ENCODE measurements around the gene HYLS1.

HYLS1 gene

GRCh38 chr11:125887373-125888324 is at the start of gene HYLS1:
Gene HYLS1 (plus strand): TSS chr11:125887668. CDS start chr11:125899369, 11,701 bp downstream.
- peak; percentile 63; the same call in 1 of the 2 replicates for TF ChIP-seq TCF12 (IDR thresholded peaks at IDR 0.05; ENCODE audit: low read depth)
- TF ChIP-seq USF1 (IDR thresholded peaks at IDR 0.05), result no peak
- TF ChIP-seq NFIC (IDR thresholded peaks at IDR 0.05), result no peak; the same call in 1 of the 2 replicates
- peak; percentile 25 for TF ChIP-seq TEAD4 (IDR thresholded peaks at IDR 0.05)
- TF ChIP-seq EGR1 (IDR thresholded peaks at IDR 0.05), result no peak
- TF ChIP-seq RAD21 (IDR thresholded peaks at IDR 0.05; ENCODE audit: low read depth), result no peak
- TF ChIP-seq TAF1 (IDR thresholded peaks at IDR 0.05; ENCODE audit: low read depth), result peak; percentile 43
- TF ChIP-seq ZBTB7A (IDR thresholded peaks at IDR 0.05; ENCODE audit: low read depth), result 0 out of 2 replicates have a peak, but pooled peaks have one; percentile 38
- no peak; the same call in 1 of the 2 replicates for TF ChIP-seq FOXM1 (IDR thresholded peaks at IDR 0.05; ENCODE audit: borderline replicate concordance, low read depth)
- TF ChIP-seq CEBPB (IDR thresholded peaks at IDR 0.05), result no peak
- TF ChIP-seq, protein P1, sequence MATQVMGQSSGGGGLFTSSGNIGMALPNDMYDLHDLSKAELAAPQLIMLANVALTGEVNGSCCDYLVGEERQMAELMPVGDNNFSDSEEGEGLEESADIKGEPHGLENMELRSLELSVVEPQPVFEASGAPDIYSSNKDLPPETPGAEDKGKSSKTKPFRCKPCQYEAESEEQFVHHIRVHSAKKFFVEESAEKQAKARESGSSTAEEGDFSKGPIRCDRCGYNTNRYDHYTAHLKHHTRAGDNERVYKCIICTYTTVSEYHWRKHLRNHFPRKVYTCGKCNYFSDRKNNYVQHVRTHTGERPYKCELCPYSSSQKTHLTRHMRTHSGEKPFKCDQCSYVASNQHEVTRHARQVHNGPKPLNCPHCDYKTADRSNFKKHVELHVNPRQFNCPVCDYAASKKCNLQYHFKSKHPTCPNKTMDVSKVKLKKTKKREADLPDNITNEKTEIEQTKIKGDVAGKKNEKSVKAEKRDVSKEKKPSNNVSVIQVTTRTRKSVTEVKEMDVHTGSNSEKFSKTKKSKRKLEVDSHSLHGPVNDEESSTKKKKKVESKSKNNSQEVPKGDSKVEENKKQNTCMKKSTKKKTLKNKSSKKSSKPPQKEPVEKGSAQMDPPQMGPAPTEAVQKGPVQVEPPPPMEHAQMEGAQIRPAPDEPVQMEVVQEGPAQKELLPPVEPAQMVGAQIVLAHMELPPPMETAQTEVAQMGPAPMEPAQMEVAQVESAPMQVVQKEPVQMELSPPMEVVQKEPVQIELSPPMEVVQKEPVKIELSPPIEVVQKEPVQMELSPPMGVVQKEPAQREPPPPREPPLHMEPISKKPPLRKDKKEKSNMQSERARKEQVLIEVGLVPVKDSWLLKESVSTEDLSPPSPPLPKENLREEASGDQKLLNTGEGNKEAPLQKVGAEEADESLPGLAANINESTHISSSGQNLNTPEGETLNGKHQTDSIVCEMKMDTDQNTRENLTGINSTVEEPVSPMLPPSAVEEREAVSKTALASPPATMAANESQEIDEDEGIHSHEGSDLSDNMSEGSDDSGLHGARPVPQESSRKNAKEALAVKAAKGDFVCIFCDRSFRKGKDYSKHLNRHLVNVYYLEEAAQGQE (IDR thresholded peaks at IDR 0.05; ENCODE audit: low read depth), result 0 out of 2 replicates have a peak, but pooled peaks have one; percentile 13
- TF ChIP-seq YY1 (IDR thresholded peaks at IDR 0.05; ENCODE audit: low read depth), result no peak
- no peak for TF ChIP-seq CREB1 (IDR thresholded peaks at IDR 0.05; ENCODE audit: low read depth)
- TF ChIP-seq EP300 (IDR thresholded peaks at IDR 0.05; ENCODE audit: borderline replicate concordance), result no peak
- TF ChIP-seq, protein P2, sequence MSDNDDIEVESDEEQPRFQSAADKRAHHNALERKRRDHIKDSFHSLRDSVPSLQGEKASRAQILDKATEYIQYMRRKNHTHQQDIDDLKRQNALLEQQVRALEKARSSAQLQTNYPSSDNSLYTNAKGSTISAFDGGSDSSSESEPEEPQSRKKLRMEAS (IDR thresholded peaks at IDR 0.05), result peak; percentile 73

DNA sequence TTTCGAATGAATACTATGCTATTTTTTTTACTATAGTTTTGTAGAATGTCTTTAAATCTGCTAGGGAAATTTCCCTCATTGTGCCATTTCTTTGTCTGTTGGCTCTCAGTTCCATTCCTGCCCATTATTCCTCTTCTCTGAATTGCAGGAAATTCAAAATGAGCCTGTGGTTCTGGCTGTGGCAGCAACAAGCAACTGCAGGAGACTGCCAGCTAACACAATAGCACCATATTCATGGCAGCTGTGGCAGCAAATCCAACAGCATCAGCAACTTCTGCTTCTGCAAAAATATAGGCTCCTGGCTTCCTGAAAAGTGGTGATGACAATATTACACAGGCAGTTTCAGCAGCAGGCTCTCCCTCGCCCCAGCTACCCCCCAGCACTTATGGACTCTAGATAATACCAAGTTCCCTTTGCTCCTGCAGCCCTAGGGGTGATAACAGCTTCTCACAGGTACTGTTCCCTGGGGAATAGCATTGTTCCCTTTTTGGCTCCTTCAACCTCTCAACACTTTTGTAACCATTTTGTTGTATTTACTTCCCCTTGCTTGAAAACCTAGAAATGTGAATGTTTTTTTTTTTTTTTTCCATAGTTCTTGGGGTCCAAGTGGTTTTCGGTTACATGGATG is 45.0 kb upstream of the HYLS1 start:
- TF ChIP-seq, protein P1 (IDR thresholded peaks at IDR 0.05; ENCODE audit: low read depth), result no peak
- TF ChIP-seq CREB1 (IDR thresholded peaks at IDR 0.05; ENCODE audit: low read depth), result no peak

DNA sequence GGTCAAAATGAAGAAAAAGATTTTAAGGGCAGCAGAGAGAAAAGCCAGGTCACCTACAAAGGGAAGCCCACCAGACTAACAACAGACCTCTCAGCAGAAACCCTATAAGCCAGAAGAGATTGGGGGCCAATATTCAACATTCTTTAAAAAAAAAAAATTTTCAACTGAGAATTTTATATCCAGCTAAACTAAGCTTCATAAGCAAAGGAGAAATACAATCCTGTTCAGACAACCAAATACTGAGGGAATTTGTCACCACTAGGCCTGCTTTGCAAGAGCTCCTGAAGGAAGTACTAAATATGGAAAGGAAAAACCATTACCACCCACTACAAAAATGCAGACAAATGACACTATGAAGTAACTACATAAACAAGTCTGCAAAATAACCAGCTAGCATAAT is 41.3 kb upstream of the HYLS1 start:
- TF ChIP-seq TAF1 (IDR thresholded peaks at IDR 0.05; ENCODE audit: low read depth), result no peak
- no peak for TF ChIP-seq RAD21 (IDR thresholded peaks at IDR 0.05; ENCODE audit: low read depth)
- no peak for TF ChIP-seq EGR1 (IDR thresholded peaks at IDR 0.05)
- TF ChIP-seq CEBPB (IDR thresholded peaks at IDR 0.05), result no peak
- no peak for TF ChIP-seq TCF12 (IDR thresholded peaks at IDR 0.05; ENCODE audit: low read depth)
- TF ChIP-seq USF1 (IDR thresholded peaks at IDR 0.05), result no peak
- TF ChIP-seq TEAD4 (IDR thresholded peaks at IDR 0.05), result no peak
- TF ChIP-seq, protein P1 (IDR thresholded peaks at IDR 0.05; ENCODE audit: low read depth), result no peak
- TF ChIP-seq ZBTB7A (IDR thresholded peaks at IDR 0.05; ENCODE audit: low read depth), result no peak
- no peak for TF ChIP-seq CREB1 (IDR thresholded peaks at IDR 0.05; ENCODE audit: low read depth)
- no peak for TF ChIP-seq NFIC (IDR thresholded peaks at IDR 0.05)
- no peak for TF ChIP-seq EP300 (IDR thresholded peaks at IDR 0.05; ENCODE audit: borderline replicate concordance)
- no peak for TF ChIP-seq FOXM1 (IDR thresholded peaks at IDR 0.05; ENCODE audit: borderline replicate concordance, low read depth)
- no peak for TF ChIP-seq YY1 (IDR thresholded peaks at IDR 0.05; ENCODE audit: low read depth)
- TF ChIP-seq, protein P2 (IDR thresholded peaks at IDR 0.05), result no peak

Data from Ishikawa (cell line).